Psoas muscle (tissue), 8 donors: ENCODE measurements around the gene FHOD1. TPM values are rescaled to one million over a fixed set of nuclear protein-coding genes. Genes with fewer than 3 reads are reported as not detected.

Experiments
- ATAC-seq, 4 donors: fragments of 200-7000 bp; cut with Tn5 transposase; one replicate each; pipeline ENCODE4 v1.9.1; 2020; ENCODE audit warnings: moderate library complexity in 3 of 4, mild to moderate bottlenecking in 2 of 4
- DNase-seq, 2 donors: peaks; one replicate each; pipeline ENCODE4 v3.0.0-alpha.2; 2020
- H3K27ac ChIP-seq: fragments of 200-600 bp; one replicate; pipeline ENCODE4 v1.8.0; 2022
- H3K27me3 ChIP-seq, 3 donors: fragments of 200-600 bp in 1 of 3; one replicate each; pipeline versions ENCODE4 v1.6.1 to v1.8.0; 2013 to 2022; ENCODE audit warnings: low read length in 2 of 3, mild to moderate bottlenecking in 2 of 3, moderate library complexity in 1 of 3; ENCODE audit not compliant: insufficient read depth in 3 of 3
- H3K36me3 ChIP-seq, 2 donors: fragments of 200-600 bp in 1 of 2; one replicate each; pipeline versions ENCODE4 v1.6.1 to v1.8.0; 2013 to 2022; ENCODE audit warnings: low read depth in 1 of 2, mild to moderate bottlenecking in 1 of 2, moderate library complexity in 1 of 2; ENCODE audit not compliant: insufficient read depth in 1 of 2
- H3K4me1 ChIP-seq: fragments of 200-600 bp; one replicate; pipeline ENCODE4 v1.8.0; 2022
- H3K4me3 ChIP-seq: fragments of 200-600 bp; one replicate; pipeline ENCODE4 v1.8.0; 2022; ENCODE audit warnings: mild to moderate bottlenecking
- H3K9me3 ChIP-seq: fragments of 200-600 bp; one replicate; pipeline ENCODE4 v1.8.0; 2022
- WGBS, 3 donors: extraction: QIAGEN DNeasy Blood & Tissue Kit; methylation state at CpG; one replicate each; pipeline versions ENCODE4 v1.1.6 to v1.1.7; 2013; 5-methylcytosine and 5-hydroxymethylcytosine counted together
- intact Hi-C, 2 donors: fragments of 100-400 bp; cut with DNase I; formaldehyde crosslinking; loops; one replicate each; pipeline versions ENCODE4 v1.11.0 to v1.14.2; 2022
- polyA plus RNA-seq, 3 donors: library from polyadenylated mRNA; stranded (reverse); fragments of 200-250 nt; gene quantifications; one replicate each; pipeline ENCODE4 v1.2.3, GENCODE V29; 2013
- total RNA-seq, 4 donors: library from RNA; stranded (reverse); fragmentation: NEBNext Ultra II Directional in 2 of 4; extraction: Animal tissue kit (Norgen Biotek cat#: 25700) in 2 of 4; gene quantifications; one replicate each; pipeline versions ENCODE4 v1.2.1 to v1.2.4, GENCODE V29; 2021 to 2023
- TF ChIP-seq, protein P1 (sequence below): fragments of 200-600 bp; IDR thresholded peaks from one replicate; pipeline ENCODE4 v1.8.0; 2022; ENCODE audit warnings: antibody characterized with exemption
- donor health status: healthy with polysubstance abuse.
- donor health status: DM: no; HTN: no; CAD: no; lungs with moderate emphysema.
- donor health status: Bipolar disorder and iron deficiency.
- donor health status: healthy.
- donor health status: DM: yes; HTN: yes; CAD: no.
- donor health status: DM: no; HTN: no; CAD: no.
- donor health status: DM: no; HTN: no; CAD: no.
- donor health status: DM: yes; HTN: yes; CAD: no.

The FHOD1 gene
- total and polyA plus RNA-seq, 7 donors = 16.9 to 154 (median 61.5) TPM

DNA sequence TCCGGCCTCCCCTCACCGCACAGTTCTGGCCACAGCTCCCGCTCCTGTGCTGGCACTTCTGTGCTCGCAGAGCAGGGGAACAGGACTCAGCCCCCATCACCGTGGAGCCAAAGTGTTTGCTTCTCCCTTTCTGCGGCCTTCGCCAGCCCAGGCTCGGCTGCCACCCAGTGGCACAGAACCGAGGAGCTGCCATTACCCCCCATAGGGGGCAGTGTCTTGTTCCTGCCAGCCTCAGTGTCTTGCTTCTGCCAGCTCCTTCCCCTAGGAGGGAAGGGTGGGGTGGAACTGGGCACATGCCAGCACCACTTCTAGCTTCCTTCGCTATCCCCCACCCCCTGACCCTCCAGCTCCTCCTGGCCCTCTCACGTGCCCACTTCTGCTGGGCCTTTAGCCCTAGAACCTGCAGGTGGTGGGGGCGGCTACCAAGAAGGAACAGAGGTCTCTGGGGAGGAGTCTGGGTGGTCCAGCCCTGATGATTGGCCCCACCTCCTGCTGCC, 49.0 kb downstream of the FHOD1 start:
- Histone ChIP-seq H3K4me1 (peaks cover 14% of the 10 kb centered on the region), H3K4me3 (no peak overlapping the region), H3K27ac (no peak overlapping the region), H3K27me3 (no peaks in the 10 kb centered on the region), H3K36me3 (peaks cover 21 to 66% of the 10 kb centered on the region in 2 donors), H3K9me3 (no peaks in the 10 kb centered on the region)
- DNase-seq (peak in 1 of 2 donors; percentile 74), ATAC-seq (peak; percentile 50 to 68 (median 67))
- intact Hi-C loops = no loop called here
- TF ChIP-seq, protein P1, sequence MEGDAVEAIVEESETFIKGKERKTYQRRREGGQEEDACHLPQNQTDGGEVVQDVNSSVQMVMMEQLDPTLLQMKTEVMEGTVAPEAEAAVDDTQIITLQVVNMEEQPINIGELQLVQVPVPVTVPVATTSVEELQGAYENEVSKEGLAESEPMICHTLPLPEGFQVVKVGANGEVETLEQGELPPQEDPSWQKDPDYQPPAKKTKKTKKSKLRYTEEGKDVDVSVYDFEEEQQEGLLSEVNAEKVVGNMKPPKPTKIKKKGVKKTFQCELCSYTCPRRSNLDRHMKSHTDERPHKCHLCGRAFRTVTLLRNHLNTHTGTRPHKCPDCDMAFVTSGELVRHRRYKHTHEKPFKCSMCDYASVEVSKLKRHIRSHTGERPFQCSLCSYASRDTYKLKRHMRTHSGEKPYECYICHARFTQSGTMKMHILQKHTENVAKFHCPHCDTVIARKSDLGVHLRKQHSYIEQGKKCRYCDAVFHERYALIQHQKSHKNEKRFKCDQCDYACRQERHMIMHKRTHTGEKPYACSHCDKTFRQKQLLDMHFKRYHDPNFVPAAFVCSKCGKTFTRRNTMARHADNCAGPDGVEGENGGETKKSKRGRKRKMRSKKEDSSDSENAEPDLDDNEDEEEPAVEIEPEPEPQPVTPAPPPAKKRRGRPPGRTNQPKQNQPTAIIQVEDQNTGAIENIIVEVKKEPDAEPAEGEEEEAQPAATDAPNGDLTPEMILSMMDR = peak; percentile 56
- 37 to 61% (median 51%) methylated on average over 10 to 12 of the region's 12 CpGs for WGBS, 3 donors

DNA sequence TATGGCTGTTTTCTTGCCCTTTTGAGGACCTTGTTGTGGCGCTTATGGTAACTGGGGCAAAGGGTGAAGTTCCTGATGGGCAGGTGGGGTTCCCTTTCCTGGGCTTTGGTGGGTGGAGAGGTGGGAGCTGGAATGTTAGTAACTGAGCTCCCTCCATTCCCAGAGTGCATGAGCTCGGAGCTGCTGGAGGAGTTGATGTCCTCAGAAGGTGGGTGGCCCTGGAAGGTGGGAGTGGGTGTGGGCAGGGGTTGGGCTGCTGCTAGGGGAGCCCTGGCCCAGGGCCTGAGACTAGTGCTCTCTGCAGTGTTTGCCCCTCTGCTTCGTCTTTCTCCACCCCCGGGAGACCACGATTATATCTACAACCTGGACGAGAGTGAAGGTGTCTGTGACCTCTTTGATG, 49.6 kb downstream of the FHOD1 start:
- ATAC-seq = no peak
- Histone ChIP-seq H3K36me3 (peaks cover 16 to 61% of the 10 kb centered on the region in 2 donors), H3K4me1 (peaks cover 20% of the 10 kb centered on the region), H3K27me3 (no peaks in the 10 kb centered on the region), H3K9me3 (no peaks in the 10 kb centered on the region), H3K27ac (no peak overlapping the region), H3K4me3 (no peak overlapping the region)
- intact Hi-C loops = no loop called here
- WGBS, 3 donors = 70 to 79% (median 76%) methylated on average over 6 of the region's 6 CpGs
- TF ChIP-seq, protein P1 = no peak
- no peak for DNase-seq

DNA sequence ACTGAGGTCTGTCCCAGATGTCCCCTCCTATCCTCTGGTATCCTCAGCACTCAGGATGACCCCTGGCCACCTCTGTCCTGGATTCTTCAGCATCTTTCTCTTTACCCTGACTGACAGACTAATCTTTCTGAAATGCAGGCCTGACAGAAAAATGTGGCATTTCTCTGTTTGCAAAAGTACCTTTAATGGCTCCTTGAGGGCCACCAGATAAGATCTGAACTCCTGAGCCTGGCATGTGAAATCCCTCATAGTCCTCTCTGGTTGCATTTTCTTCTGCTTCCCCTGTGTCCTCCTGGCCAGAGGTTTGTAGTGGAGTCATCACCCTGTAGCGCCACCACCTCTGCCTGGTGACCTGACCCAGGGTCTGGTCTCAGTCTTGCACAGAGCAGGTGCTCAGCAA, 50.4 kb downstream of the FHOD1 start:
- Histone ChIP-seq H3K9me3 (no peaks in the 10 kb centered on the region), H3K4me1 (peaks cover 22% of the 10 kb centered on the region), H3K36me3 (peaks cover 16 to 54% of the 10 kb centered on the region in 2 donors), H3K27ac (no peak overlapping the region), H3K27me3 (no peaks in the 10 kb centered on the region), H3K4me3 (no peak overlapping the region)
- no peak for ATAC-seq
- TF ChIP-seq, protein P1 = no peak
- 80 to 97% (median 94%) methylated on average over 1 of the region's 1 CpG for WGBS, 3 donors
- intact Hi-C loops = no loop called here
- no peak for DNase-seq

DNA sequence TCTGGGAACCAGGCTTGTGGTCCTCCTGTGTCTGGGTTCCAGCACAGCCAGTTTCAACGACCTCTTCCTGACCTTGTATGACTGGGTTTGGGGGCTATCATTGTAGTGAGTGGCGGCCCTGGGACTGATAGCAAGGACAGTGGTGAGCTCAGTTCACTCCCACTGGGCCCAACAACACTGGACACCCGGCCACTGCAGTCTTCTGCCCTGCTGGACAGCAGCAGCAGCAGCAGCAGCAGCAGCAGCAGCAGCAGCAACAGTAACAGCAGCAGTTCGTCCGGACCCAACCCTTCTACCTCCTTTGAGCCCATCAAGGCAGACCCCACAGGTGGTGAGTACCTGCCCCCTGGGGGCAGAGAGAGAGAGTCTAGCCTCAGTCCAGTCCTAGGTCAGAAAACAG, 51.6 kb downstream of the FHOD1 start:
- no peak for ATAC-seq
- 79 to 87% (median 79%) methylated on average over 5 of the region's 5 CpGs for WGBS, 3 donors
- Histone ChIP-seq H3K4me3 (no peak overlapping the region), H3K36me3 (peaks cover 16 to 48% of the 10 kb centered on the region in 2 donors), H3K9me3 (no peaks in the 10 kb centered on the region), H3K27ac (no peak overlapping the region), H3K27me3 (no peaks in the 10 kb centered on the region), H3K4me1 (peaks cover 30% of the 10 kb centered on the region)
- TF ChIP-seq, protein P1 = no peak
- no peak for DNase-seq
- intact Hi-C loops = no loop called here

DNA sequence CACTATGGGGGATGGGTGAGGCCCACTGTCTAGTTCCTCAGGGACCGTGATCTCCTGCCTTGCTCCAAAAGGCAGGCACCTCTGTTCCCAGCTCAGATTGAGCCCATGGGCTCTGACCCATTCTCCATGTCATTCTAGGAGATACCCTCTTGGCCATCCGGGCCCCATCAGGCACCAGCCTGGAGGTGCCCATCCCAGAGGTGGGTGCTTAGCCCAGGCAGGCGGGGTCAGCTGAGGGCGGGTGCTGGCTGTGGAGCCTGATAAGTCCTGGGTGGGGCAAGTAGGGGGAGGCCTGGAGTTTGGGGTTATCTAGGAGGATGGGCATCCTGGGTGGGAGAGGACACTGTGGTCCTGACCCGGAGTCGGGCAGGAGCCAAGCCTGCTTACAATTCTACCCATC, 53.0 kb downstream of the FHOD1 start:
- TF ChIP-seq, protein P1 = no peak
- no peak for DNase-seq
- H3K9me3 ChIP-seq = no peaks in the 10 kb centered on the region
- H3K4me1 ChIP-seq = peaks cover 30% of the 10 kb centered on the region
- intact Hi-C loops = loop anchor here in 1 of 2 donors (5.0 kb wide), 1 partner anchor 33 kb away; the partner anchor contains the start of gene TMEM208
- WGBS, 3 donors = 89 to 93% (median 90%) methylated on average over 6 of the region's 6 CpGs
- no peak overlapping the region for H3K27ac ChIP-seq
- peaks cover 16 to 48% of the 10 kb centered on the region in 2 donors for H3K36me3 ChIP-seq
- no peaks in the 10 kb centered on the region for H3K27me3 ChIP-seq
- H3K4me3 ChIP-seq = no peak overlapping the region
- ATAC-seq = no peak
